ENCODE results near the gene TMEM255B.

DNA sequence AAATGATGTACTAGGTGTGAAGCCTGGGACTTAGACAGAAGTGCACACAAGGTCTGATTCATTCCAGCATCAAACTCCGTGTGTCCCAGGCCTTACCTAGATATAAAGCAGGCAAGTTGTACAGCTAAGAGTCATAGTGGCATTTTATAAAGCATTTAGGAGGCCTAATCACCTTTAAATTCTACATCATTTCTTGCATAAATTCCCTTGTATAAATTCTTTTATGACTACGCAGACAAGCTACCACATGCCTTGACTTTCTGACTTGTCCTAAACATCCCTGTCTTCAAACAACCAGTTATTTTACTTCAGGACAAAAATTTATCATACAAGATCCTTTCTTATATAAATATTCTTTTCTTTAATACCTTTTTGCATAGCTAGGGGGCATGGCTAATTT, 22.5 kb downstream of the TMEM255B start:
- TF ChIP-seq, protein P1, sequence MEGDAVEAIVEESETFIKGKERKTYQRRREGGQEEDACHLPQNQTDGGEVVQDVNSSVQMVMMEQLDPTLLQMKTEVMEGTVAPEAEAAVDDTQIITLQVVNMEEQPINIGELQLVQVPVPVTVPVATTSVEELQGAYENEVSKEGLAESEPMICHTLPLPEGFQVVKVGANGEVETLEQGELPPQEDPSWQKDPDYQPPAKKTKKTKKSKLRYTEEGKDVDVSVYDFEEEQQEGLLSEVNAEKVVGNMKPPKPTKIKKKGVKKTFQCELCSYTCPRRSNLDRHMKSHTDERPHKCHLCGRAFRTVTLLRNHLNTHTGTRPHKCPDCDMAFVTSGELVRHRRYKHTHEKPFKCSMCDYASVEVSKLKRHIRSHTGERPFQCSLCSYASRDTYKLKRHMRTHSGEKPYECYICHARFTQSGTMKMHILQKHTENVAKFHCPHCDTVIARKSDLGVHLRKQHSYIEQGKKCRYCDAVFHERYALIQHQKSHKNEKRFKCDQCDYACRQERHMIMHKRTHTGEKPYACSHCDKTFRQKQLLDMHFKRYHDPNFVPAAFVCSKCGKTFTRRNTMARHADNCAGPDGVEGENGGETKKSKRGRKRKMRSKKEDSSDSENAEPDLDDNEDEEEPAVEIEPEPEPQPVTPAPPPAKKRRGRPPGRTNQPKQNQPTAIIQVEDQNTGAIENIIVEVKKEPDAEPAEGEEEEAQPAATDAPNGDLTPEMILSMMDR (IDR thresholded peaks at IDR 0.05; ENCODE audit: insufficient read depth, low read depth, low read length), result no peak
- TF ChIP-seq EZH2 (IDR thresholded peaks at IDR 0.05; ENCODE audit: insufficient read depth, low read length), result no peak
